Endometrial microvascular endothelial cells (primary cell): ENCODE measurements around the gene TLX3. TPM values are rescaled to one million over a fixed set of nuclear protein-coding genes. Genes with fewer than 3 reads are reported as not detected.
"Not testable (repeated sequence)": the region's sequence is repeated elsewhere in the genome, so short reads cannot be mapped to it uniquely, and the experiment has no call there.

Experiments
- in situ Hi-C: cut with HindIII; loops from 2 replicates; pipeline ENCODE4 v1.10.0; 2017; ENCODE audit warnings: low sequenced_read_pairs, low pct_unique_long_range_greater_than_20kb; ENCODE audit errors: inconsistent ontology term
- total RNA-seq: library from RNA; depleted of rRNA; stranded (reverse); fragments of >200 nt; gene quantifications from one replicate; pipeline ENCODE4 v1.2.3, GENCODE V29; 2015; ENCODE audit errors: inconsistent ontology term

TLX3 gene
- total RNA-seq, 1 donor from 2014 or later, result not detected

- in situ Hi-C loops, result not testable (repeated sequence)
Measured at GRCh38 chr5:171361151-171361550, 52.1 kb downstream of the TLX3 start.

Other genes starting within 250 kb of the TLX3 start
- gene NPM1, start 78.6 kb downstream of the TLX3 start, total RNA-seq, result 1,447 TPM
- not detected for gene FGF18, start 110.4 kb downstream of the TLX3 start, total RNA-seq